AG10803 (cell line): ENCODE data around the gene HOXA7.

Experiments used
- DNase-seq: peaks from one replicate; pipeline ENCODE4 v3.0.0; 2010; ENCODE audit warnings: low read depth
- H3K4me3 ChIP-seq: 2 replicates; pipeline ENCODE4 v1.5.1; 2011; ENCODE audit warnings: mild to moderate bottlenecking, low read length, control low read depth
- CTCF ChIP-seq: conservative IDR thresholded peaks from 2 replicates; pipeline ENCODE4 v1.5.1; 2011; ENCODE audit warnings: mild to moderate bottlenecking, low read length, control low read depth, inconsistent platforms

The HOXA7 gene

GRCh38 chr7:27162561-27163287 is 6.2 kb upstream of the HOXA7 start:
- TF ChIP-seq CTCF, result no peak
- H3K4me3 ChIP-seq, result peak overlapping the region; percentile 87
- no peak for DNase-seq

- no peak for DNase-seq
- H3K4me3 ChIP-seq, result peak overlapping the region; percentile 87
- TF ChIP-seq CTCF, result no peak
Measured at GRCh38 chr7:27161721-27162560, 5.5 kb upstream of the HOXA7 start.

GRCh38 chr7:27161214-27161720 is 4.8 kb upstream of the HOXA7 start:
- DNase-seq, result no peak
- H3K4me3 ChIP-seq, result peak overlapping the region; percentile 87
- no peak for TF ChIP-seq CTCF

GRCh38 chr7:27160546-27161213 is 4.2 kb upstream of the HOXA7 start:
- peak; percentile 94 for TF ChIP-seq CTCF
- DNase-seq, result peak; percentile 83
- peak overlapping the region; percentile 87 for H3K4me3 ChIP-seq

GRCh38 chr7:27160145-27160545 is 3.7 kb upstream of the HOXA7 start:
- peak overlapping the region; percentile 87 for H3K4me3 ChIP-seq
- no peak for TF ChIP-seq CTCF
- DNase-seq, result no peak

GRCh38 chr7:27159266-27160144 is 3.0 kb upstream of the HOXA7 start:
- no peak overlapping the region for H3K4me3 ChIP-seq
- no peak for TF ChIP-seq CTCF
- no peak for DNase-seq
